GM12872 (cell line): ENCODE measurements around the gene C1orf105.

ENCODE experiments used
- TF ChIP-seq, protein P1 (sequence below): IDR thresholded peaks from 3 replicates; pipeline ENCODE4 v1.5.1; 2011; ENCODE audit warnings: low read depth, mild to moderate bottlenecking, low read length, moderate library complexity; ENCODE audit not compliant: insufficient read depth

C1orf105 gene

DNA sequence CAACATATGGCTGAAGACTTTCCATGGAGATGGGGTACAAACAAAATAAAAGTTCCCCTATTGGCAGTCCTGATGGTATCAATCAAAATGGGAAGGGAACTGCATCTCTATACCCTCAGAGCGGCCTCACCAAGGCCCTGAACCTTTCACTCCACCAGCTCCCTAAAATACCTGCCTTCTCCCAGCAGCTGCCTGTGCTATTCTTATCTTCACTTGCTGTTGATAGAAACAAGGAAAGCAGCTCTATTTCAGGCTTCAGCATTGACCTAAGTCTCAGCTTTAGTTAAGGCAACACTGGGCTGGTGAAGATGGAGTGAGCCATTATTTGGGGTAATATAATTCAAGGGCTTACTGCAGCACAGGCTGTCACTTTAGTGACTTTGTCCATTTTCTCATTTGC lies 45.1 kb downstream of the C1orf105 start:
- TF ChIP-seq, protein P1, sequence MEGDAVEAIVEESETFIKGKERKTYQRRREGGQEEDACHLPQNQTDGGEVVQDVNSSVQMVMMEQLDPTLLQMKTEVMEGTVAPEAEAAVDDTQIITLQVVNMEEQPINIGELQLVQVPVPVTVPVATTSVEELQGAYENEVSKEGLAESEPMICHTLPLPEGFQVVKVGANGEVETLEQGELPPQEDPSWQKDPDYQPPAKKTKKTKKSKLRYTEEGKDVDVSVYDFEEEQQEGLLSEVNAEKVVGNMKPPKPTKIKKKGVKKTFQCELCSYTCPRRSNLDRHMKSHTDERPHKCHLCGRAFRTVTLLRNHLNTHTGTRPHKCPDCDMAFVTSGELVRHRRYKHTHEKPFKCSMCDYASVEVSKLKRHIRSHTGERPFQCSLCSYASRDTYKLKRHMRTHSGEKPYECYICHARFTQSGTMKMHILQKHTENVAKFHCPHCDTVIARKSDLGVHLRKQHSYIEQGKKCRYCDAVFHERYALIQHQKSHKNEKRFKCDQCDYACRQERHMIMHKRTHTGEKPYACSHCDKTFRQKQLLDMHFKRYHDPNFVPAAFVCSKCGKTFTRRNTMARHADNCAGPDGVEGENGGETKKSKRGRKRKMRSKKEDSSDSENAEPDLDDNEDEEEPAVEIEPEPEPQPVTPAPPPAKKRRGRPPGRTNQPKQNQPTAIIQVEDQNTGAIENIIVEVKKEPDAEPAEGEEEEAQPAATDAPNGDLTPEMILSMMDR = no peak

- TF ChIP-seq, protein P1 = no peak
These were observed 46.4 kb downstream of the C1orf105 start for GRCh38 chr1:172466795-172467407.

DNA sequence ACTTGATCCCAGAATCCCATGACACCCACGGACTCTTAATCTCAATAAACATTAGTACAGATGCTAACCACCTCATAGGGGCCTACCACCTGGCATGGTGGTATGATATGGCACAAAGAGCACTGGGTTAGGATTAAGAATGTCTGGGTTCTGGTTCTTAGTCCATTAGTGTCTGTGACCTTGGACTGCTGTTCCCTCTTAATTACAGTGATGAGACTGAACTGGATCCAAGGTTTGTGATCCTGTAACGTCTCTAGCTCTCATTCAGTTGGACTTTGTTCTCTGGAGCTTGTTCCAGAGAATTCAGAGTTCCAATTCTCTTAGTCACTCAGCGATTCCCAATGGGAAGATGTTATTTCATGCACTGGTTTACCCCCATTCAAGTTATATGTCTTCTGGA lies 47.0 kb downstream of the C1orf105 start:
- TF ChIP-seq, protein P1 = no peak

GRCh38 chr1:172468296-172468695 lies 47.8 kb downstream of the C1orf105 start:
- TF ChIP-seq, protein P1 = no peak

DNA sequence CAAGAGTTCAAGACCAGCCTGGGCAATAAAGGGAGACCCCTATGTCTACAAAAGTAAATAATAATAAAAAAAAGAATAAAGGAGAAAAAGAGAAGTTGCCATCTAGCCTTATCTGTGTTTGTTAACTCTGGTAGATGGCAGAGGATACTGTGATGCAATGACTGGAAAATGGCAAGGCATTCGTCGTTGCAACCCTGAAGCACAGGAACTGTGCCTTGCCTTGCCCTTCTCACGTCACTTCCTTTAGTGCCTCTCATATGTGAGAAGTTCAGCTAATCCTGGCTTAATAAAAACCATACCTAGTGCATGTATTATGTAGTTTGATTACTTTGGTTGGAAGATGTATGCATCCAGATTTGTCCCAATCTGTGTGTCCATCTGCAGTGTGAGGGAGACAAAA lies 49.2 kb downstream of the C1orf105 start:
- TF ChIP-seq, protein P1 = no peak

GRCh38 chr1:172470149-172470548 lies 49.7 kb downstream of the C1orf105 start:
- TF ChIP-seq, protein P1 = no peak

DNA sequence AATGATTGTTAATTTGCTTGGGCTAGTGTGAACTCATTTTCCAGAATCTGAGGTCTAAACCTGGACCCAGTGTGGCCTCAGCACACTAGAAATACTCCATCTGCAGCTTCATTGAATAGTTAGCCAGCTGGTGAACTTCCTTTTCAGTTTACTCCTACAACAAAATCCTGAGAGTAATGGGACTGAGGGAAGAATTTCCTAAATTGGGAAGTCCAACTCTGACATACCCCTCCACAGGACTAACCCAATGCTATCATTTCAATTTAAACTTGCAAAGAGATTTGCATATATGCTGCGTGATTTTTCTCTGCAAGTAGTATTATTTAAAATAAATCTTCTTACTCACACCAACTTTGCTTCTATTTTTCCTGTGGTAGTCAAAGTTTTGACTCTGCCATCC lies 51.2 kb downstream of the C1orf105 start:
- TF ChIP-seq, protein P1 = no peak

GRCh38 chr1:172472495-172472894 lies 52.0 kb downstream of the C1orf105 start:
- TF ChIP-seq, protein P1 = no peak
